DND-41 (cell line): ENCODE results near the gene SETD3.

Experiments
- ATAC-seq: fragments of 200-7000 bp; cut with Tn5 transposase; 3 replicates; pipeline ENCODE4 v1.9.1; 2021; ENCODE audit warnings: low read depth; ENCODE audit not compliant: insufficient read depth
- DNase-seq: peaks from one replicate; pipeline ENCODE4 v3.0.0-alpha.2; 2020
- H2AFZ ChIP-seq: 2 replicates; pipeline ENCODE4 v1.6.0; 2012; ENCODE audit warnings: low read depth, low read length
- H3K27ac ChIP-seq: 2 replicates; pipeline ENCODE4 v1.5.1; 2012; ENCODE audit warnings: low read length, inconsistent platforms
- H3K27me3 ChIP-seq: fragments of 200-600 bp; sonication (generic); 2 replicates; pipeline ENCODE4 v1.6.0; 2012; ENCODE audit warnings: low read length, mild to moderate bottlenecking, inconsistent platforms; ENCODE audit not compliant: insufficient read depth, poor library complexity
- H3K36me3 ChIP-seq: 2 replicates; pipeline ENCODE4 v1.5.1; 2012; ENCODE audit warnings: low read length, inconsistent platforms; ENCODE audit not compliant: insufficient read depth
- H3K4me1 ChIP-seq: 2 replicates; pipeline ENCODE4 v1.5.1; 2012; ENCODE audit warnings: mild to moderate bottlenecking, low read length; ENCODE audit not compliant: insufficient read depth
- H3K4me2 ChIP-seq: 2 replicates; pipeline ENCODE4 v1.6.0; 2012; ENCODE audit warnings: mild to moderate bottlenecking, moderate library complexity, low read length, inconsistent platforms; ENCODE audit not compliant: insufficient read depth
- H3K4me3 ChIP-seq, 2 experiments: fragments of 200-600 bp in 1 of 2; shearing (Covaris generic) in 1 of 2; 2 replicates each; pipeline ENCODE4 v1.5.1; 2012 to 2016; ENCODE audit warnings: inconsistent platforms in 2 of 2, low read length in 2 of 2, mild to moderate bottlenecking in 2 of 2, low read depth in 1 of 2, moderate library complexity in 1 of 2
- H3K79me2 ChIP-seq: 2 replicates; pipeline ENCODE4 v1.6.0; 2012; ENCODE audit warnings: low read length, inconsistent platforms; ENCODE audit not compliant: insufficient read depth
- H3K9ac ChIP-seq: 2 replicates; pipeline ENCODE4 v1.6.0; 2012; ENCODE audit warnings: low read depth, mild to moderate bottlenecking, inconsistent platforms, low read length, moderate library complexity
- H3K9me3 ChIP-seq: 2 replicates; pipeline ENCODE4 v1.5.1; 2012; ENCODE audit warnings: low read length, moderate library complexity, mild to moderate bottlenecking, inconsistent platforms; ENCODE audit not compliant: insufficient read depth, severe bottlenecking
- H4K20me1 ChIP-seq: 2 replicates; pipeline ENCODE4 v1.6.0; 2012; ENCODE audit warnings: low read length; ENCODE audit not compliant: insufficient read depth
- CTCF ChIP-seq: IDR thresholded peaks from 2 replicates; pipeline ENCODE4 v1.5.1; 2012; ENCODE audit warnings: borderline replicate concordance, low read length, moderate library complexity, mild to moderate bottlenecking; ENCODE audit not compliant: poor library complexity, severe bottlenecking; ENCODE audit errors: extremely low read depth
- EZH2 ChIP-seq: IDR thresholded peaks from 3 replicates; pipeline ENCODE4 v1.6.1; 2012; ENCODE audit warnings: borderline replicate concordance, low read depth, mild to moderate bottlenecking, moderate library complexity, low read length, inconsistent platforms; ENCODE audit not compliant: severe bottlenecking

Gene SETD3

GRCh38 chr14:99508896-99509629 is 28.4 kb upstream of the SETD3 start:
- DNase-seq: peak; percentile 5
- H3K9me3 ChIP-seq: no peaks in the 10 kb centered on the region
- H3K27ac ChIP-seq: no peak overlapping the region
- H2AFZ ChIP-seq: no peak overlapping the region
- H3K4me2 ChIP-seq: no peak overlapping the region
- H3K79me2 ChIP-seq: no peaks in the 10 kb centered on the region
- no peak overlapping the region for H3K9ac ChIP-seq
- ATAC-seq: no peak
- no peaks in the 10 kb centered on the region for H3K4me1 ChIP-seq
- H3K27me3 ChIP-seq: no peaks in the 10 kb centered on the region
- no peak overlapping the region for H3K4me3 ChIP-seq
- H3K36me3 ChIP-seq: peaks cover 85% of the 10 kb centered on the region
- peaks cover 13% of the 10 kb centered on the region for H4K20me1 ChIP-seq
- TF ChIP-seq EZH2 (no peak), CTCF (no peak)

GRCh38 chr14:99507860-99508640 is 27.4 kb upstream of the SETD3 start:
- Histone ChIP-seq H2AFZ (no peak overlapping the region), H3K27ac (no peak overlapping the region), H3K4me3 (no peak overlapping the region), H3K9ac (no peak overlapping the region), H3K27me3 (no peaks in the 10 kb centered on the region), H3K4me1 (no peaks in the 10 kb centered on the region), H3K9me3 (no peaks in the 10 kb centered on the region), H3K79me2 (no peaks in the 10 kb centered on the region), H3K36me3 (peaks cover 85% of the 10 kb centered on the region), H3K4me2 (no peak overlapping the region), H4K20me1 (peaks cover 13% of the 10 kb centered on the region; the same call in 1 of the 2 replicates)
- ATAC-seq (peak; percentile 10; the same call in 1 of the 3 replicates), DNase-seq (peak; percentile 1)
- TF ChIP-seq CTCF (no peak), EZH2 (no peak)

GRCh38 chr14:99506276-99506675 is 25.6 kb upstream of the SETD3 start:
- no peaks in the 10 kb centered on the region for H3K9me3 ChIP-seq
- H3K4me3 ChIP-seq: no peak overlapping the region
- H3K27ac ChIP-seq: no peak overlapping the region
- no peak for TF ChIP-seq EZH2
- no peak for TF ChIP-seq CTCF
- no peak for ATAC-seq
- H3K27me3 ChIP-seq: no peaks in the 10 kb centered on the region
- peaks cover 9% of the 10 kb centered on the region; the same call in 1 of the 2 replicates for H4K20me1 ChIP-seq
- H3K36me3 ChIP-seq: peaks cover 92% of the 10 kb centered on the region
- H3K79me2 ChIP-seq: no peaks in the 10 kb centered on the region
- no peak overlapping the region for H3K4me2 ChIP-seq
- H2AFZ ChIP-seq: no peak overlapping the region
- no peak overlapping the region for H3K9ac ChIP-seq
- H3K4me1 ChIP-seq: no peaks in the 10 kb centered on the region
- DNase-seq: peak; percentile 0
